MCF 10A (cell line): ENCODE results near the gene LRRC45. TPM values are rescaled to one million over a fixed set of nuclear protein-coding genes. Genes with fewer than 3 reads are reported as not detected.

Experiments
- BruUV-seq: library from RNA; stranded (reverse); fragments of 400-500 nt; replicated peaks from 2 replicates; lab custom pipeline; 2021; lab: Mats Ljungman, UMichigan
- CTCF ChIA-PET: fragments of 300-600 bp; sonication (Branson Sonifier 250); formaldehyde crosslinking; extraction: SDS; loops from one replicate; lab custom pipeline; 2021; ENCODE audit warnings: antibody characterized with exemption, inconsistent platforms; lab: Yijun Ruan, JAX
- POLR2A ChIA-PET: fragments of 300-600, 350-650 bp; sonication (Branson Sonifier 250); formaldehyde crosslinking; extraction: SDS; loops from one replicate; lab custom pipeline; 2020; ENCODE audit warnings: antibody characterized with exemption, inconsistent platforms; lab: Yijun Ruan, JAX
- DNase-seq: peaks from one replicate; pipeline ENCODE4 v3.0.0-alpha.2; 2018; ENCODE audit not compliant: unreplicated experiment
- H3K27ac Mint-ChIP-seq: one replicate; pipeline ENCODE4 v1.8.0; 2022; ENCODE audit warnings: mild to moderate bottlenecking, low read depth, mixed read lengths; ENCODE audit not compliant: unreplicated experiment
- H3K27me3 Mint-ChIP-seq: one replicate; pipeline ENCODE4 v1.8.0; 2022; ENCODE audit warnings: mixed read lengths; ENCODE audit not compliant: insufficient read depth, unreplicated experiment
- H3K36me3 Mint-ChIP-seq: one replicate; pipeline ENCODE4 v1.8.0; 2022; ENCODE audit warnings: mild to moderate bottlenecking, moderate library complexity, mixed read lengths; ENCODE audit not compliant: insufficient read depth, unreplicated experiment
- H3K4me1 Mint-ChIP-seq: one replicate; pipeline ENCODE4 v1.8.0; 2022; ENCODE audit warnings: mixed read lengths; ENCODE audit not compliant: insufficient read depth, unreplicated experiment
- H3K4me3 Mint-ChIP-seq: one replicate; pipeline ENCODE4 v1.8.0; 2022; ENCODE audit warnings: mild to moderate bottlenecking, moderate library complexity, mixed read lengths; ENCODE audit not compliant: unreplicated experiment
- H3K9me3 Mint-ChIP-seq: one replicate; pipeline ENCODE4 v1.8.0; 2022; ENCODE audit warnings: mixed read lengths; ENCODE audit not compliant: unreplicated experiment
- intact Hi-C: fragments of 100-400 bp; cut with micrococcal nuclease; formaldehyde crosslinking; loops from 2 replicates; pipeline ENCODE4 v1.14.1; 2022
- total RNA-seq: library from RNA; stranded (reverse); gene quantifications from 2 replicates; pipeline ENCODE4 v1.2.3, GENCODE V29; 2022
- TF ChIP-seq, protein P1 (sequence below): fragments of 200-600 bp; IDR thresholded peaks from one replicate; pipeline ENCODE4 v1.8.0; 2022; ENCODE audit warnings: antibody characterized with exemption, mild to moderate bottlenecking; ENCODE audit not compliant: unreplicated experiment

Gene LRRC45
- total RNA-seq, 1 experiment from 2014 or later: 3.4 TPM

DNA sequence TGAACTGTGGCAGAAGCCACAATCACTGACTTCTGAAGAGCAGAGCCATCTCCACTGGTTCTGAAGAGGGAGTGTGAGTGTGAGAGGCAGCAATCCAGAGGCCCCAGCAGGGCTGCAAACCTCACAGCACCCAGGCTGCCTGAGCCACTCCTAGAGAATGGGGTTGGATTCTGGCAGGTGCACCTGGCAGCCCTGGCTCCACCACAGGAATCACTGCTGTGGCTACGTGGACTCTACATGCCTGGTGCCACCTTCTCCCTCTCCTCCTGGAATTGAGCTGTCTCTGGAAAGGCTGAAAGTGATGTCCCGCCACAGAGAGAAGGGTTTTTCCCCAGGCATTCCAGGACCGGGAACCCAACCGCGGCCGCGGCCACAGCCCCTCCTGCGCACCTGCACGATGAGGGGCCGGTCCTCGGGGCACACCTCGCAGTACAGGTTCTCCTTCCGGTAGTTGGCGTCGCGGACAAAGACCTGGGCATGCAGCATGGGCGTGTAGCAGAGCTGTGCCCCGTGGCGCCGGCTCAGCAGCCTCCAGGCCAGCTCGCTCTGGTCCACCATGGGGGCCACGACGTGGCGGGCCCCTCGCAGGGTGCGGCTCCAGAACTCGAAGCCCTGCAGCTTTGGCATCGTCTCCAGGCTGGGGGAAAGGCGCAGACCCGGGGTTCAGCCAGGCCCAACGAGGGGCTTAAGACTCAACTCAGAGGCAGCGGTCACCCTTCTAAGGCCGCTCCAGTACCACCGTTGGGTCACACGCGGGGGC, 41.5 kb downstream of the LRRC45 start:
- ChIA-PET CTCF (interaction anchor here (0.6 to 0.8 kb wide), 3 partner anchors 15 to 87 kb away, joined by 3 to 4 read pairs (median 3); no protein-coding TSS in a partner anchor), POLR2A (interaction anchor here (0.5 to 4.0 kb wide), 14 partner anchors 10 to 121 kb away, joined by 3 to 15 read pairs (median 3); partner anchors contain the start of genes CENPX, DCXR, FASN and GPS1)
- Mint-ChIP-seq H3K27ac (peak overlapping the region; percentile 27), H3K4me3 (peak overlapping the region; percentile 70), H3K4me1 (no peaks in the 10 kb centered on the region), H3K36me3 (peaks cover 17% of the 10 kb centered on the region), H3K27me3 (no peaks in the 10 kb centered on the region), H3K9me3 (no peaks in the 10 kb centered on the region)
- BruUV-seq: TSS peak; percentile 41
- intact Hi-C loops: no loop called here
- TF ChIP-seq, protein P1, sequence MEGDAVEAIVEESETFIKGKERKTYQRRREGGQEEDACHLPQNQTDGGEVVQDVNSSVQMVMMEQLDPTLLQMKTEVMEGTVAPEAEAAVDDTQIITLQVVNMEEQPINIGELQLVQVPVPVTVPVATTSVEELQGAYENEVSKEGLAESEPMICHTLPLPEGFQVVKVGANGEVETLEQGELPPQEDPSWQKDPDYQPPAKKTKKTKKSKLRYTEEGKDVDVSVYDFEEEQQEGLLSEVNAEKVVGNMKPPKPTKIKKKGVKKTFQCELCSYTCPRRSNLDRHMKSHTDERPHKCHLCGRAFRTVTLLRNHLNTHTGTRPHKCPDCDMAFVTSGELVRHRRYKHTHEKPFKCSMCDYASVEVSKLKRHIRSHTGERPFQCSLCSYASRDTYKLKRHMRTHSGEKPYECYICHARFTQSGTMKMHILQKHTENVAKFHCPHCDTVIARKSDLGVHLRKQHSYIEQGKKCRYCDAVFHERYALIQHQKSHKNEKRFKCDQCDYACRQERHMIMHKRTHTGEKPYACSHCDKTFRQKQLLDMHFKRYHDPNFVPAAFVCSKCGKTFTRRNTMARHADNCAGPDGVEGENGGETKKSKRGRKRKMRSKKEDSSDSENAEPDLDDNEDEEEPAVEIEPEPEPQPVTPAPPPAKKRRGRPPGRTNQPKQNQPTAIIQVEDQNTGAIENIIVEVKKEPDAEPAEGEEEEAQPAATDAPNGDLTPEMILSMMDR: no peak
- DNase-seq: peak; percentile 29

DNA sequence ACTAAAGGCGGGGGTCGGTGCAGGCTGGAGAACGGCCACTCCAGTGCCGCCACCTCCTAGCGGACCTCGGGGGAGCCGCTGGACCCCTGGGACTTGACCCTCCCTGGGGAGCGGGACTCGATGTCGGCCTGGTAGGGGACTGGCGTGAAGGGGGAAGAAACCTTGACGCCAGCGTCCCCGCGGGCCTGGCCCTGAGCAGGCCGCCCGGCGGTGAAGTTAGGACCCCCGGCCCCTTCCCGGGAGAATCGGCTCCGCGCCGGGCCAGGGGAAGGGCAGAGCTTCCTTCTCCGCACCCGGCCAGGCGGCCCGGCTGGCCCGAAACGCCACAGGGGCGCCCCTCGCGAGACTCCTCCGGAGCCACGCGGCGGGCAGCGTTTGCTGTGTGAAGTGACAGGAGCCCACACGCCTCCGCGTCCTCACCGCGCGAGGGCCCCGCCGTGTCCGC, 42.1 kb downstream of the LRRC45 start:
- H3K27me3 Mint-ChIP-seq: no peaks in the 10 kb centered on the region
- no peak for DNase-seq
- POLR2A ChIA-PET: interaction anchor here (0.5 to 4.0 kb wide), 17 partner anchors 11 to 363 kb away, joined by 3 to 15 read pairs (median 4); partner anchors contain the start of genes CENPX, DCXR, FASN and GPS1
- peak overlapping the region; percentile 70 for H3K4me3 Mint-ChIP-seq
- TF ChIP-seq, protein P1: no peak
- no TSS peak for BruUV-seq
- peak overlapping the region; percentile 83 for H3K27ac Mint-ChIP-seq
- no peaks in the 10 kb centered on the region for H3K9me3 Mint-ChIP-seq
- peaks cover 13% of the 10 kb centered on the region for H3K36me3 Mint-ChIP-seq
- CTCF ChIA-PET: interaction anchor here (0.8 to 1.4 kb wide), 2 partner anchors 86 to 106 kb away, joined by 3 to 4 read pairs; no protein-coding TSS in a partner anchor
- intact Hi-C loops: no loop called here
- H3K4me1 Mint-ChIP-seq: no peaks in the 10 kb centered on the region

DNA sequence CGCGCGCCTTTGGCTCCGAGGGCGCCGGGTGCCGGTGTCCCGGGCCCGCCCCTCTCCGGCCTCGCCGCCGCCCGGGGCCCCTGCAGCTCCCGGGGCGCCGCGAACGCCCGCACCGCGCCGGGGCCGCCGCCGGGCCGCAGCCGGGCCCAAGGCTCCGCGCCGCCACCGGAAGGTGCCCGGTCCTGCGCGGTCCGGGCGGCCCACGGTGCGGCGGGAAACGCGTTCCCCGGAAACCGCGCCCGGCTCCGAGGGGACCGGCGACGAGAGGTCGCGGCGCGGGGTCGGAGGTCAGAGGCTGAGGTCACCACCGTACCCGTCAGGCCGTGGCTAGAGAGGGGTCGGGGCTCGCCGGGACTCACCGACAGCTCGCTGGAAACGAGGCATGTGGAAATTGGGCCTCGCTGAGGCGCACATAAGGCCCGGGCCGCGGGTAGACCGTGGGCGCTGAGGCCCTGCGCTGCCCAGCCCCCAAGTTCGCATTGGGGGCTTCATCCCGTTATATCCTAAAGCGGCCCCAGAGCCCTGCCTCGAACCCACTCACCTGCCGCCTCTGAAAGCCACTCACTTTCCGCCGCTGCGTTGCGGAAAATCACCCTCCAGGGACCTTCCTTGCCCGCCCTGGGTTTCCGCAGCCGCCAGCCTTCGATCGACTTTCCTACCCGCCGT, 42.7 kb downstream of the LRRC45 start, which contains the start of gene DUS1L:
DUS1L (minus strand) TSS at position 167 of the 666 bp plus-strand sequence. CDS start 745 bp downstream, outside the sequence.
- CTCF ChIA-PET: interaction anchor here (1.0 to 1.4 kb wide), 2 partner anchors 30 to 106 kb away, joined by 3 to 4 read pairs; no protein-coding TSS in a partner anchor

More for the DNA sequence above, 42.7 kb downstream of the LRRC45 start, which contains the start of gene DUS1L:
- peak; percentile 45 for DNase-seq
- H3K9me3 Mint-ChIP-seq: no peaks in the 10 kb centered on the region
- peaks cover 7% of the 10 kb centered on the region for H3K36me3 Mint-ChIP-seq
- H3K27ac Mint-ChIP-seq: peak within 1 kb of the TSS; percentile 83
- H3K4me3 Mint-ChIP-seq: peak within 1 kb of the TSS; percentile 70
- TF ChIP-seq, protein P1: no peak
- POLR2A ChIA-PET: interaction anchor here (0.7 to 4.0 kb wide), 19 partner anchors 10 to 364 kb away, joined by 3 to 15 read pairs (median 4); partner anchors contain the start of genes CENPX, DCXR, FASN and GPS1
- no peaks in the 10 kb centered on the region for H3K27me3 Mint-ChIP-seq
- intact Hi-C loops: no loop called here
- H3K4me1 Mint-ChIP-seq: no peaks in the 10 kb centered on the region
- TSS peak; percentile 88 for BruUV-seq
